Spleen (tissue), 11 donors: Measurements from ENCODE around the gene SLC47A2. TPM values are rescaled to one million over a fixed set of nuclear protein-coding genes. Genes with fewer than 3 reads are reported as not detected.

Experiments
- DNase-seq: peaks from one replicate; pipeline ENCODE4 v3.0.0-alpha.2; 2020
- H3K27ac ChIP-seq, 8 donors: fragments of 200-600 bp; sonication (generic) in 7 of 8; 1 replicate in 4 of 8; 2 replicates in 4 of 8; pipeline versions ENCODE4 v1.5.0 to v1.8.0; 2016 to 2021; ENCODE audit warnings: inconsistent platforms in 4 of 8, mild to moderate bottlenecking in 4 of 8, moderate library complexity in 1 of 8
- H3K27me3 ChIP-seq, 7 donors: fragments of 200-600 bp; sonication (generic) in 6 of 7; replicated peaks in 1 of 7; 1 replicate in 4 of 7; 2 replicates in 3 of 7; pipeline versions ENCODE4 v1.5.0 to v1.8.0; 2016 to 2021; ENCODE audit warnings: inconsistent platforms in 3 of 7, mild to moderate bottlenecking in 1 of 7
- H3K36me3 ChIP-seq, 6 donors: fragments of 200-600 bp; sonication (generic) in 5 of 6; 1 replicate in 4 of 6; 2 replicates in 2 of 6; pipeline versions ENCODE4 v1.5.0 to v1.8.0; 2016 to 2021; ENCODE audit warnings: inconsistent platforms in 2 of 6
- H3K4me1 ChIP-seq, 6 donors: fragments of 200-600 bp; sonication (generic) in 5 of 6; 1 replicate in 3 of 6; 2 replicates in 3 of 6; pipeline versions ENCODE4 v1.5.0 to v1.8.0; 2016 to 2021; ENCODE audit warnings: inconsistent platforms in 3 of 6
- H3K4me3 ChIP-seq, 8 donors: fragments of 200-600 bp; sonication (generic) in 7 of 8; 1 replicate in 4 of 8; 2 replicates in 4 of 8; pipeline versions ENCODE4 v1.5.0 to v1.8.0; 2016 to 2021; ENCODE audit warnings: inconsistent platforms in 4 of 8, mild to moderate bottlenecking in 4 of 8, moderate library complexity in 2 of 8
- H3K9me3 ChIP-seq, 8 donors: fragments of 200-600 bp; sonication (generic) in 7 of 8; 1 replicate in 4 of 8; 2 replicates in 4 of 8; pipeline versions ENCODE4 v1.5.0 to v1.8.0; 2016 to 2021; ENCODE audit warnings: inconsistent platforms in 4 of 8
- CTCF ChIP-seq, 11 experiments: fragments of 200-600 bp in 7 of 11; fragments of 450-650 bp in 4 of 11; sonication (generic) in 4 of 11; IDR thresholded peaks in 8 of 11; conservative IDR thresholded peaks in 3 of 11; 1 replicate in 7 of 11; 2 replicates in 4 of 11; pipeline versions ENCODE4 v1.4.0 to v1.8.0; 2016 to 2021; ENCODE audit warnings: antibody characterized with exemption in 11 of 11, inconsistent platforms in 4 of 11, mild to moderate bottlenecking in 1 of 11
- POLR2A ChIP-seq, 3 donors: fragments of 450-650 bp; IDR thresholded peaks; one replicate each; pipeline ENCODE4 v1.5.1; 2017; ENCODE audit warnings: antibody characterized with exemption in 3 of 3, mild to moderate bottlenecking in 1 of 3
- POLR2AphosphoS5 ChIP-seq, 3 donors: sonication (generic); formaldehyde crosslinking; IDR thresholded peaks; one replicate each; pipeline ENCODE4 v1.5.1; 2017; ENCODE audit warnings: antibody characterized with exemption in 3 of 3
- WGBS, 5 donors: extraction: QIAGEN DNeasy Blood & Tissue Kit in 3 of 5; methylation state at CpG; one replicate each; pipeline versions ENCODE4 v1.1.5 to v1.1.7; 2013 to 2018; 5-methylcytosine and 5-hydroxymethylcytosine counted together
- intact Hi-C: fragments of 100-400 bp; cut with DNase I; formaldehyde crosslinking; loops from one replicate; pipeline ENCODE4 v1.15.0; 2023; ENCODE audit warnings: low total_unique reads
- polyA plus RNA-seq, 3 donors: library from polyadenylated mRNA; stranded (reverse); fragments of 200-250 nt; gene quantifications; one replicate each; pipeline ENCODE4 v1.2.1, GENCODE V29; 2013
- total RNA-seq, 7 donors: library from RNA; depleted of rRNA in 3 of 7; stranded (reverse); fragments of >200 nt in 3 of 7; fragmentation: NEBNext Ultra II Directional in 4 of 7; extraction: Animal tissue kit (Norgen Biotek cat#: 25700) in 4 of 7; gene quantifications; one replicate each; pipeline versions ENCODE4 v1.1.0 to v1.2.1, GENCODE V29; 2016 to 2021
- donor health status: healthy with polysubstance abuse.
- donor health status: DM: no; HTN: no; CAD: no; lungs with moderate emphysema.
- donor health status: DM: no; HTN: no; CAD: no.
- donor health status: Bipolar disorder and iron deficiency.
- donor health status: healthy.
- donor health status: DM: no; HTN: no; CAD: no.
- donor health status: DM: yes; HTN: yes; CAD: no.

SLC47A2 gene
- total and polyA plus RNA-seq, 10 donors = 0.03 TPM; not detected in 9

GRCh38 chr17:19729900-19730299, 13.5 kb upstream of the SLC47A2 start:
- no peak overlapping the region for H3K27ac ChIP-seq
- no peak overlapping the region for H3K4me3 ChIP-seq
- H3K27me3 ChIP-seq = no peaks in the 10 kb centered on the region
- no peaks in the 10 kb centered on the region for H3K36me3 ChIP-seq
- peaks cover 8 to 32% (median 21%) of the 10 kb centered on the region in 6 donors for H3K4me1 ChIP-seq
- intact Hi-C loops = no loop called here
- no peak for TF ChIP-seq POLR2AphosphoS5 (IDR thresholded peaks at IDR 0.05)
- TF ChIP-seq POLR2A (IDR thresholded peaks at IDR 0.05) = no peak
- TF ChIP-seq CTCF (IDR thresholded peaks at IDR 0.05 in 8 of 11, conservative IDR thresholded peaks at IDR 0.05 in 3 of 11) = no peak
- 85 to 98% (median 93%) methylated on average over 6 of the region's 6 CpGs for WGBS, 5 donors
- no peaks in the 10 kb centered on the region for H3K9me3 ChIP-seq
- no peak for DNase-seq

- H3K27me3 ChIP-seq = no peaks in the 10 kb centered on the region
- no peak overlapping the region for H3K4me3 ChIP-seq
- intact Hi-C loops = no loop called here
- no peak for TF ChIP-seq CTCF (IDR thresholded peaks at IDR 0.05 in 8 of 11, conservative IDR thresholded peaks at IDR 0.05 in 3 of 11)
- TF ChIP-seq POLR2AphosphoS5 (IDR thresholded peaks at IDR 0.05) = peak; percentile 81 to 84 (median 84)
- no peak for TF ChIP-seq POLR2A (IDR thresholded peaks at IDR 0.05)
- no peaks in the 10 kb centered on the region for H3K9me3 ChIP-seq
- H3K4me1 ChIP-seq = peaks cover 13 to 43% (median 32%) of the 10 kb centered on the region in 6 donors
- H3K36me3 ChIP-seq = no peaks in the 10 kb centered on the region
- WGBS, 5 donors = 21 to 46% (median 25%) methylated on average over 6 to 7 of the region's 7 CpGs
- peak; percentile 85 for DNase-seq
- H3K27ac ChIP-seq = peak overlapping the region in 7 of 8 donors; percentile 2 to 82 (median 66)
Observed at GRCh38 chr17:19728084-19728495, 11.7 kb upstream of the SLC47A2 start.

- H3K27ac ChIP-seq = peak overlapping the region; percentile 2 to 82 (median 64)
- no peaks in the 10 kb centered on the region for H3K36me3 ChIP-seq
- TF ChIP-seq POLR2A (IDR thresholded peaks at IDR 0.05) = no peak
- peak in 1 of 3 donors; percentile 22 for TF ChIP-seq POLR2AphosphoS5 (IDR thresholded peaks at IDR 0.05)
- TF ChIP-seq CTCF (IDR thresholded peaks at IDR 0.05 in 8 of 11, conservative IDR thresholded peaks at IDR 0.05 in 3 of 11) = no peak
- DNase-seq = no peak
- no peaks in the 10 kb centered on the region for H3K27me3 ChIP-seq
- peaks cover 13 to 43% (median 32%) of the 10 kb centered on the region in 6 donors for H3K4me1 ChIP-seq
- H3K9me3 ChIP-seq = no peaks in the 10 kb centered on the region
- 59 to 85% (median 73%) methylated on average over 2 to 4 of the region's 4 CpGs for WGBS, 5 donors
- intact Hi-C loops = no loop called here
- no peak overlapping the region for H3K4me3 ChIP-seq
Observed at GRCh38 chr17:19727501-19728078, 11.2 kb upstream of the SLC47A2 start.

GRCh38 chr17:19726631-19727376, 10.4 kb upstream of the SLC47A2 start:
- no peaks in the 10 kb centered on the region for H3K27me3 ChIP-seq
- DNase-seq = no peak

More at GRCh38 chr17:19726631-19727376, 10.4 kb upstream of the SLC47A2 start:
- intact Hi-C loops = no loop called here
- H3K27ac ChIP-seq = peak overlapping the region in 7 of 8 donors; percentile 44 to 82 (median 66)
- no peaks in the 10 kb centered on the region for H3K9me3 ChIP-seq
- peaks cover 13 to 43% (median 32%) of the 10 kb centered on the region in 6 donors for H3K4me1 ChIP-seq
- no peak overlapping the region for H3K4me3 ChIP-seq
- no peaks in the 10 kb centered on the region for H3K36me3 ChIP-seq
- TF ChIP-seq POLR2AphosphoS5 (IDR thresholded peaks at IDR 0.05) (no peak), POLR2A (IDR thresholded peaks at IDR 0.05) (peak in 1 of 3 donors; percentile 0)
- 76 to 89% (median 85%) methylated on average over 7 of the region's 7 CpGs for WGBS, 5 donors
